HL-60/S4 treated with retinoic acid at 250 ng/mL for 4 days and 3 days (cell line): Measurements from ENCODE around the gene DLGAP4.

Experiments
- in situ Hi-C: fragments of 300-500 bp; cut with MboI; formaldehyde crosslinking; loops from 2 replicates; pipeline ENCODE4 v1.7.0; 2022; ENCODE audit warnings: low sequenced_read_pairs

DLGAP4 gene

GRCh38 chr20:36574366-36575135, 268.4 kb downstream of the DLGAP4 start:
- in situ Hi-C loops = no loop called here

- in situ Hi-C loops = no loop called here
These were observed 269.9 kb downstream of the DLGAP4 start for GRCh38 chr20:36576081-36576445.
